Small intestine (tissue), 7 donors: ENCODE results near the gene CREB5. TPM values are rescaled to one million over a fixed set of nuclear protein-coding genes. Genes with fewer than 3 reads are reported as not detected.

Experiments used
- DNase-seq, 2 donors: peaks; one replicate each; pipeline versions ENCODE4 v3.0.0 to v3.0.0-alpha.2; 2013
- FAIRE-seq: peaks from 2 replicates; lab custom pipeline; 2012; peaks lifted over from hg19 to GRCh38; lab: Jason Lieb, UNC
- H3K27ac ChIP-seq, 3 donors: one replicate each; pipeline ENCODE4 v1.5.1; 2013; ENCODE audit warnings: low read length in 2 of 3, mild to moderate bottlenecking in 2 of 3, control low read depth in 1 of 3, inconsistent platforms in 1 of 3, low read depth in 1 of 3, moderate library complexity in 1 of 3
- H3K27me3 ChIP-seq, 3 donors: one replicate each; pipeline ENCODE4 v1.6.1; 2013; ENCODE audit warnings: low read length in 3 of 3, inconsistent platforms in 1 of 3; ENCODE audit not compliant: control insufficient read depth in 3 of 3, insufficient read depth in 3 of 3
- H3K36me3 ChIP-seq, 3 donors: one replicate each; pipeline ENCODE4 v1.6.1; 2013; ENCODE audit warnings: low read length in 3 of 3, inconsistent platforms in 1 of 3, low read depth in 1 of 3, mild to moderate bottlenecking in 1 of 3, moderate library complexity in 1 of 3; ENCODE audit not compliant: control insufficient read depth in 3 of 3, insufficient read depth in 2 of 3
- H3K4me1 ChIP-seq, 3 donors: one replicate each; pipeline ENCODE4 v1.6.1; 2013; ENCODE audit warnings: low read length in 2 of 3, inconsistent platforms in 1 of 3, low read depth in 1 of 3, mild to moderate bottlenecking in 1 of 3, moderate library complexity in 1 of 3; ENCODE audit not compliant: control insufficient read depth in 3 of 3, insufficient read depth in 2 of 3
- H3K4me3 ChIP-seq, 3 donors: one replicate each; pipeline ENCODE4 v1.5.1; 2013; ENCODE audit warnings: low read length in 3 of 3, control low read depth in 1 of 3, inconsistent platforms in 1 of 3, low read depth in 1 of 3, mild to moderate bottlenecking in 1 of 3, moderate library complexity in 1 of 3
- H3K9me3 ChIP-seq, 2 donors: one replicate each; pipeline ENCODE4 v1.6.1; 2013; ENCODE audit warnings: low read depth in 1 of 2, low read length in 1 of 2; ENCODE audit not compliant: control insufficient read depth in 2 of 2, insufficient read depth in 1 of 2
- WGBS, 3 donors: extraction: QIAGEN DNeasy Blood & Tissue Kit; methylation state at CpG; one replicate each; pipeline ENCODE4 v1.1.7; 2013; 5-methylcytosine and 5-hydroxymethylcytosine counted together
- polyA plus RNA-seq, 4 donors: library from polyadenylated mRNA; stranded (reverse) in 3 of 4; unstranded in 1 of 4; fragments of 200-250 nt in 3 of 4; fragments of 120-200 nt in 1 of 4; gene quantifications; one replicate each; pipeline versions ENCODE4 v1.2.1 to v1.2.3, GENCODE V29; 2013
- donor health status: healthy with polysubstance abuse.
- donor health status: control.
- donor health status: control.
- donor health status: Bipolar disorder and iron deficiency.
- donor health status: healthy.

CREB5 gene
- polyA plus RNA-seq, 4 donors: 0.27 to 3.0 (median 1.8) TPM; not detected in 1

DNA sequence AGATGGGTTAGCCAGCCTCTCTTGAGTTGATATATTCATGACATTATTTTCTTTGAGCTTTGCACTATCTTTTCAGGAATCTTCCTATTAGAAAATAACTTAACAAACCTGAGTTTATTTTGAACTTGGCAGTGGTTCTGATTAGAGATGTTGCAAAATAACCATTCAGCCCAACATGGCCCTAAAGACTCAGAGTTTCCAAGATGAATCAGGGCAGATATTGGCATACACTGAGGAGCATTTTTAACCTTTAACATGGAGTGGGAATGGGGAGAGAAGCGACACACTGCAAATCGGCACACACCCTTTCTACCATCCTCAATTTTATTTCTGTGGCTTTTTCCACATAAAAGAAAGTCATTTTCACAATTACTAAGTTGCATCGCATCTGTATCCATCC, 355.0 kb downstream of the CREB5 start:
- peaks cover 0 to 5% (median 0%) of the 10 kb centered on the region in 3 donors for H3K27me3 ChIP-seq
- DNase-seq (no peak), FAIRE-seq (no peak)
- H3K4me1 ChIP-seq: no peaks in the 10 kb centered on the region
- no peaks in the 10 kb centered on the region for H3K9me3 ChIP-seq
- H3K27ac ChIP-seq: no peak overlapping the region
- H3K36me3 ChIP-seq: no peaks in the 10 kb centered on the region
- no peak overlapping the region for H3K4me3 ChIP-seq
- WGBS, 3 donors: 82 to 89% (median 88%) methylated on average over 3 of the region's 3 CpGs

DNA sequence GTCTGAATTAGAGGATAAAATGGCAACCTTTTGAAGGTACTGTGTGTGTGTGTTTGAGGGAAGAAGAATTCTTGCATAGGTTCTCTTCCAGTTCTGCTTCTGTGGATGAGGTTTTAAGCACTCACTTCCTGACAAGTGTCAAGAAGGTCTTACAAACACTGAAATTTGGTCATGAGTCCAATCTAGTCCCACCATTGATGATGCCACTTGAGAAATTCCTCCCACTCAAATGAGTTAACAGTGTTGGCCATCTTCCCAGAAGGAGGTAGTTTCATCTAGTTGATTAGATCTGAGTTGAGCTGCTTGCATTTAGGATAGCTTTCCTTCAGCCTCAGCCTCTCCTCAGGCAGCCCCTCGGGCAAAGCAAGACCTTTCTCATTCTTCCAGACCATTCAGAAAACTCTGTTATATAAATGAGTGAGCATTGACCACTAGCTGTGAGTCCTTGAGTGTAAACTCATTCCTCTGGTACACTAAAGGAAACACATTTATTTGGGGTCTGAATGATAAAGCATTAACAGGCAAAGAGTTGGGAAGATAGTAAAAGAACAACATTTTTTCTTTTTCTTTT, 356.3 kb downstream of the CREB5 start:
- Histone ChIP-seq H3K27ac (no peak overlapping the region), H3K4me3 (no peak overlapping the region), H3K4me1 (no peaks in the 10 kb centered on the region), H3K27me3 (peaks cover 0 to 5% (median 0%) of the 10 kb centered on the region in 3 donors), H3K36me3 (no peaks in the 10 kb centered on the region), H3K9me3 (no peaks in the 10 kb centered on the region)
- 50 to 73% (median 60%) methylated on average over 1 of the region's 1 CpG for WGBS, 3 donors
- no peak for FAIRE-seq
- DNase-seq: no peak

- H3K4me1 ChIP-seq: no peaks in the 10 kb centered on the region
- no peaks in the 10 kb centered on the region for H3K27me3 ChIP-seq
- H3K4me3 ChIP-seq: no peak overlapping the region
- no peak for DNase-seq
- no peak for FAIRE-seq
- 88 to 91% (median 88%) methylated on average over 14 of the region's 14 CpGs for WGBS, 3 donors
- no peak overlapping the region for H3K27ac ChIP-seq
- no peaks in the 10 kb centered on the region for H3K36me3 ChIP-seq
- H3K9me3 ChIP-seq: no peaks in the 10 kb centered on the region
These were observed 359.7 kb downstream of the CREB5 start for GRCh38 chr7:28771906-28772622.

DNA sequence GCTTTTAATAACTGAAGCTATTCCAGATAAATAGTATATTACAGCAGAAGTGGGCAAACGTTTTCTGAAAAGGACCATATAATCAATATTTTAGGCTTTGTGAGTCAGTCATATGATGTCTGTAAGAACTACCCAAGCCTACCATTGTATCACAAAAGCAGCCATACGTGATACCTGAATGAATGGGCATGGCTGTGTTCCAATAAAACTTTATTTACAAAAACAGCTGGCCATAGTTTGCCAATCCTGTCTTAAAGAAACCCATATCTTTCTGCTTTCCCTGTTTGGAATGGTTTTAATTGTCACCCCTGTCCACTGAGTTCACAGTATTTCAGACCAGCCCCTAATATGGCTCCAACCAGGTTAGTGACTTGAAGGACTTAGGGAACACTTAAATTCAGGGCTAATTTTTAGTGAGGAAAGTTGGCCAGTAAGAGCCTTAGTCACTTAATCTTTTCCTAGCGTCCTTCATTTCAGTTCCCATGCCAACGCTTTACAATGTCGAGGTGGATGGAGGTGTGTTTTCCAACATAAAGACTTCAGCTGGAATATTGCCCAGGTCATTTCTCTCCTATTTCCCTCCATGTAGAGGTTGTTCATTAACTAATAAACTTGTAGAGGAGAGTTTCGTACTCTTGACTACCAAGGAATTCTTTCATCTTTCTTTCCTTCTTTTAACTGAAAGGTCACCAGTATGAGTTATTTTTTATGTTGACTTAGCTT, 361.3 kb downstream of the CREB5 start:
- WGBS, 3 donors: 18 to 60% (median 28%) methylated on average over 6 of the region's 6 CpGs
- FAIRE-seq (no peak), DNase-seq (peak; percentile 13 to 20)
- Histone ChIP-seq H3K4me3 (no peak overlapping the region), H3K9me3 (no peaks in the 10 kb centered on the region), H3K27me3 (no peaks in the 10 kb centered on the region), H3K36me3 (no peaks in the 10 kb centered on the region), H3K4me1 (no peaks in the 10 kb centered on the region), H3K27ac (no peak overlapping the region)

DNA sequence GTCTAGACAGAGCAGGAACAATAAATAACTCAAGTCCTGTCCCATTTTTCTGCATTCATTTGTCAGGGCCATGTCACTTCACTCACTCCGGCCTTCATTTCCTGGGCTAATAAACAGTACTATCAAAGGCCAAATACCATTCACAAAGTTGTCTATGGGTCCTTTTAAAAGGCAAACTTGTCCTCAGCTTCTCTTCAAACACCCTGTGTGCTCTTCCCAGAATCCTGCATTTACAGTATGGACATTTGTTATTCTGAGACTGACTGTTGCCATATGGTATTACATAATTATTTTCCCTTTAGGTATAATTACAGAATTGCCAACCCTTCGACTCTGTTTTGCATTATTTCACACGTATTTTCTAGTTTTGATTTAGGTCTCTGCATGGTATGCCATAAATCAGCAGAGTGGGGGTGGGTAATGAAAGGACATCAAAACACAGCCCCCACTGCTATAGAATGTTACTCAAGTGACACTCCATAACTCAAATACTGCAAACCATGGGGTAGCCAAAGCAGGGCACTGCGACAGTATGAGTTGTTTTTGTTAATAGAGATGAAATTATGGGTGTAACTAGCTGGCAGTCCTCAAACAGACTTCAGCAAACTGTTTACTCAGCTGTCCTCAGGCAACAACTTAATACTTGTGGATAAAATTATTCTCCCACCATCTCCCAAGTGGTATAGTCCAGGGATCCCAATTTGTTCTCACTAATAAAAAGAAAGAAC, 362.1 kb downstream of the CREB5 start:
- Histone ChIP-seq H3K4me3 (no peak overlapping the region), H3K36me3 (no peaks in the 10 kb centered on the region), H3K27ac (no peak overlapping the region), H3K27me3 (no peaks in the 10 kb centered on the region), H3K9me3 (no peaks in the 10 kb centered on the region), H3K4me1 (no peaks in the 10 kb centered on the region)
- no peak for FAIRE-seq
- DNase-seq: no peak
- WGBS, 3 donors: 58 to 65% (median 62%) methylated on average over 4 of the region's 4 CpGs

GRCh38 chr7:28776463-28777157, 364.3 kb downstream of the CREB5 start:
- Histone ChIP-seq H3K4me3 (no peak overlapping the region), H3K36me3 (no peaks in the 10 kb centered on the region), H3K4me1 (no peaks in the 10 kb centered on the region), H3K27ac (no peak overlapping the region), H3K27me3 (no peaks in the 10 kb centered on the region), H3K9me3 (no peaks in the 10 kb centered on the region)
- WGBS, 3 donors: 63 to 86% (median 73%) methylated on average over 4 of the region's 4 CpGs
- no peak for DNase-seq
- FAIRE-seq: no peak

- Histone ChIP-seq H3K36me3 (no peaks in the 10 kb centered on the region), H3K4me1 (no peaks in the 10 kb centered on the region), H3K27ac (no peak overlapping the region), H3K9me3 (no peaks in the 10 kb centered on the region), H3K27me3 (no peaks in the 10 kb centered on the region), H3K4me3 (no peak overlapping the region)
- WGBS, 3 donors: 63 to 72% (median 70%) methylated on average over 4 of the region's 4 CpGs
- no peak for FAIRE-seq
- DNase-seq: no peak
These were observed 366.5 kb downstream of the CREB5 start for GRCh38 chr7:28778786-28779185.

DNA sequence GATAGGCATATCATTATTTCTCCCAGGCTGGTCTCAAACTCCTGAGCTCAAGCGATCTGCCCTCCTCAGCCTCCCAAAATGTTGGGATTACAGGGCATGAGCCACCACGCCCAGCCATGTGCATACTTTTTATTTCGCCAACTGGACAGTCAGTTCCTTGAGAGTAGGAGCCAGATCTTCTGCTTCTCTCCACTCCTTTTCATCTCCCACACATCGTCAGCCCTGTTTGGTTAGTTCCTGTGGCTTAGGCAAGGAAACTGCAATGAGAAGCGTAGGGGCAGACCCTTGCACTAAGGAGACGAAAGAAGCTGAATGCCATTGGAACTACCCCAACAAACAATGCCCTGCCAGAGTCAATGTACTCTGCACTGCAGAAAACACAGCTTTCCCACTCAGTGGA, 367.6 kb downstream of the CREB5 start:
- Histone ChIP-seq H3K4me3 (no peak overlapping the region), H3K4me1 (peaks cover 0 to 4% (median 0%) of the 10 kb centered on the region in 3 donors), H3K27me3 (no peaks in the 10 kb centered on the region), H3K9me3 (no peaks in the 10 kb centered on the region), H3K36me3 (no peaks in the 10 kb centered on the region), H3K27ac (no peak overlapping the region)
- WGBS, 3 donors: 69 to 88% (median 85%) methylated on average over 6 of the region's 6 CpGs
- no peak for DNase-seq
- no peak for FAIRE-seq
